GM10266 (cell line): ENCODE results near the gene RAMP3.

Experiments
- DNase-seq: peaks from one replicate; pipeline ENCODE4 v3.0.0; 2012; ENCODE audit errors: extremely low spot score
- CTCF ChIP-seq: IDR thresholded peaks from 2 replicates; pipeline ENCODE4 v1.5.1; 2012; ENCODE audit warnings: mild to moderate bottlenecking, low read depth; ENCODE audit not compliant: control insufficient read depth, insufficient read depth; ENCODE audit errors: missing control alignments

The RAMP3 gene

GRCh38 chr7:45133352-45133751 is 24.2 kb upstream of the RAMP3 start:
- no peak for DNase-seq
- no peak for TF ChIP-seq CTCF

- no peak for DNase-seq
- no peak for TF ChIP-seq CTCF
Observed at GRCh38 chr7:45133877-45134276, 23.7 kb upstream of the RAMP3 start.

- peak; percentile 82 for DNase-seq
- peak; percentile 93 for TF ChIP-seq CTCF
Observed at GRCh38 chr7:45136106-45137060, 21.2 kb upstream of the RAMP3 start.

GRCh38 chr7:45138433-45139267 is 18.9 kb upstream of the RAMP3 start:
- DNase-seq, result no peak
- TF ChIP-seq CTCF, result no peak

GRCh38 chr7:45140827-45141226 is 16.8 kb upstream of the RAMP3 start:
- no peak for TF ChIP-seq CTCF
- no peak for DNase-seq

- no peak for TF ChIP-seq CTCF
- DNase-seq, result no peak
Observed at GRCh38 chr7:45143616-45144015, 14.0 kb upstream of the RAMP3 start.

- DNase-seq, result no peak
- TF ChIP-seq CTCF, result no peak
Observed at GRCh38 chr7:45145881-45146280, 11.7 kb upstream of the RAMP3 start.
